AG09319 (cell line): ENCODE measurements around the gene C14orf180.

Experiments used
- DNase-seq: peaks from one replicate; pipeline ENCODE4 v3.0.0-alpha.2; 2010; ENCODE audit warnings: low read depth; ENCODE audit errors: extremely low read depth
- CTCF ChIP-seq: IDR thresholded peaks from 2 replicates; pipeline ENCODE4 v1.5.1; 2011; ENCODE audit warnings: low read depth, mild to moderate bottlenecking, inconsistent platforms, low read length, moderate library complexity

Gene C14orf180

GRCh38 chr14:104551851-104552737 is 27.5 kb upstream of the C14orf180 start:
- DNase-seq = no peak

GRCh38 chr14:104552738-104553125 is 26.8 kb upstream of the C14orf180 start:
- TF ChIP-seq CTCF = no peak
- DNase-seq = no peak

More at GRCh38 chr14:104551851-104552737, 27.5 kb upstream of the C14orf180 start:
- no peak for TF ChIP-seq CTCF

DNA sequence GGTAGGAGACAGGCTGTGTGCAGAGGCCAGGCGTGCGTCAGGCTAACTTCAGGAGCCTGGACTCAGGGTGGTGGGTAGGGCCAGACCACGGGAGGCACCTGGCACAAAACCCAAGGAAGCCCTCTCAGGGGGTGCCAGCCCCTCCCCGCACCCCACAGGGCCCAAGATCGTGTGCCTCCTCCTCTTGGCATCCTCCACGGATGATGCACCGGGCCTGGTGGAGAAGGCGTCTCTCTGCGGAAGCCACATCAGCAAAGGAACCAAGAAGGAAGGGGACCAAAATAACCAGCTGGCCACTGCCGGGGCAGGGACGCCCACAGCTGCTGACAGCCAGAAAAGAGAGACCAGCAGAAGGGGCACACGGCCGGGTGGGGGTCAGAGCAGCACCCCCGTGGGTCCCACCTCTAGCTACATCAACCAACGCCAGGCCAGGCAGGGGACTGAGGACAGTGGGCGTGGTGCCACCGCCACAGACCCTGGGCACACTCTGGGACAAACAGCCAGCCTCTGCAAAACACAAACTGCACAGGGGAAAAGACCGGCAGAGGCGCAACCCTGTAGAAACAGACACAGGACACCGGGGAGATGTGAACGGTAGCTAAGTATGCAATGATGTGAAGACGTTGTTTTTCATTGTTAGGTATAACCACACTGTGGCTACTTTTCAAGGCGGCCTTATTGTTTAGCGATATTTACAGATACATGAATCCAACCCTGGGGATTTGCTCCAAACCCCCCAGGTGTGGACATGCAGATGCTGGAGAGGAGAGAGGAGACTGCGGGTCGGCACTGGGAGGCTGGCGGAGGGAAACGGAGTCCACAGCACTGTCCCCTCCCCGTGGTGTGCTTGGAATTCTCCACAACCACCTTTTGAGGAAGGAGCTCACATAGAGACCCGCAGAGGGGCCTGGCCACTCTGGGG is 26.1 kb upstream of the C14orf180 start:
- no peak for TF ChIP-seq CTCF
- DNase-seq = no peak

DNA sequence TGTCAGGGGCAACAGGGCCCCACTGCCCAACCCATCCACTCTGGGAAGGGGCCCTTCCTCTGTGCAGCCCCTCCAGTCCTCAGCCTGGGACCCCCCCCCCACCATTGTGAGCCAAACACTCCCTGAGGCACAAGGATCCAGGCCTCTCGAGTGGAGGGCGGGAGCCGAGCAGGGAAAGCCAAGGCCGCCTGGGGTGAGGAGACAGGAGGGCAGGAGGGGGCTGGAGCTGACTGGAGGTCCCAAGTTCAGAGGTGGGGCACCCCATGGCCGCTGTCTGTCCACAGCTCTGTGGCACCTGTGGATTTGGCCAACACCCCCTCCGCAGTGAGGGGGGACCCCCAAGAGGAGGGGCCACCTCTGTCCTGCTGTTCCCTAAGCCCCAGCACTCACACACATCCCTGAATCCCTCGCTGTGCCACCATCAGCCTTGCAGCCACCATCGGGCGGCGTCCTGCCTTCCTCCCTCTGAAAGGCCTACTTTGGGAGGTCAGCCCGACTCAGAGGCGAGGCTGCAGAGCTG is 25.4 kb upstream of the C14orf180 start:
- no peak for TF ChIP-seq CTCF
- DNase-seq = no peak

DNA sequence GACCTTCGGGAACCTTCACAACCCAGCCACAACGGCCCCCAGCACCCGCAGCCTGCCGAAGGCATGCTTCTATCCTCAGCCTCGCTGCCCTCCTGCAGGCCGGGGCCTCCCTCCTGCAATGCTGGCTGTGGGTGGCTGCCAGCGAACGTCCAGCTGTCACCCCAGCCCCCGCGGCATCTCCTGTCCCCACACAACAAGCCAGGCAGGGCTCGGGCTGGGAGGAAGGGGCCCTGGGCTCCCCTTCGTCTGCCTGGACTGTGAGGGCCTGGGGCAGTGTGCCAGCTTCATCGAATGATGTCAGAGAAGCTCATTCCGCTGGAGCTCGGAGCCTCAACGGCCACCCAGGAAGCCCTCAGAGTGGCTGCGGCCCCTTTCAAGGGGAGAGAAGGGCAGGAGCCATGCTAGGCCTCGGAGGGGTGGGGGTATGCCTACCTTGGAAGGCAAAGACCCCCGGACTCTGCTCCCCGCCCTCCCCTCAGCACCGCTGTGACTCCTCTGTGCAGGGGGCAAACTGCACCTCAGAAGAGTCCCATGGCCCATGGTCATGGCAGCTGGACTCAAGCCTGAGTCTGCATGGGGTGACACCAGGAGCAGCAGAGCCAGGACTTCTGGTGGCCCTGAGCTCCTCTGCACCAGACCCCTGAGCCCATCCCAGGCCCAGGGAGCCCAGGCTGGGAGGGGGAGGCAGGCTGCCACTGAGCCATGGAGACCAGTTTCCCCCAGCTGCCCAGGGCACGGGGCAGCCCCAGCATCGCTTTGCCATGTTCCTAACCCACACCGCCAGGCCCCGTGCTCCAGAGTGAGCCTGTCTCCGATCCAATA is 24.7 kb upstream of the C14orf180 start:
- DNase-seq = no peak
- TF ChIP-seq CTCF = no peak

DNA sequence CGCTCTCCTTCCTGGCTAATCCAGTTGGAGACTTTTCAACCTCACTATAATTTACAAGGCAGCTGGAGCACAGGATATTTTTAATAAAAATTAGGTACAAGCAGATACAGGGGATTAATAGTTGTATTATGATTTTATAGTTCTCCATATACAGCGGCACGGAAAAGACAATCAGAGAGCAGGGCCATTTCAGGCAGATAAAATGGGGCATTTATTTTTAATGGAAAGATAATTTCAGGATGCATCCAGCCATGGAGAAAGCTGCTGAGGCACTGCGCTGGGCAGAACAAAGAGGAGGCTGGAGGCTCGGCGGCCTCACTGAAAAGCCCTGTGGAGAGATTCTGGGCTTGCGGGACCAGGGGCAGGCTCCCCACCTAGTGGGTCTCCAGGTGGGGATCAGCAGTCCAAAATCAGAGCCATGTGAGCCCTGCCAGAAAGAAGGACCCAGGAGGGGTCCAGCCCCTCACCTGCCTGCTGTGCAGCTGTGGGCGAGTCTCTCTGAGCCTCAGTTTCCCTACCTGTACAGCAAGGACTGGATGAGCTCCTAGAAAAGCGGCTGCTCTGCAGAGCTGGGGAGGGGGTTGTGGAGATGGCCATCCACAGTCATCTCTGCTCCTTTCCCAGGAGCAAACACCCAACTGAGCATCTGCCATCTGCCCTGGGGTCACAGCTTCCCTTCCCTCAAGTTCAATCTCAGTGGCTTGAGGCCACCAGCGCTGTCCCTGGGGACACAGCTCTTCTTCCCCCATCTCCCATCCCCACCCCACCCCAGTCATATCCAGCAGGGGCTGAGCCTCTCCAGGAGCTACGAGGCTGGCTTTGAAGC is 23.9 kb upstream of the C14orf180 start:
- DNase-seq = no peak
- TF ChIP-seq CTCF = no peak
